A673 (cell line): Measurements from ENCODE around the gene YDJC.

Experiments
- CTCF ChIP-seq: fragments of 300-800, 200-600 bp; sonication (generic); conservative IDR thresholded peaks from 2 replicates; pipeline ENCODE4 v1.5.1; 2017; ENCODE audit warnings: low read depth, mild to moderate bottlenecking, antibody characterized with exemption, low read length, moderate library complexity, mixed read lengths
- EZH2 ChIP-seq: fragments of 200-600 bp; sonication (generic); IDR thresholded peaks from 2 replicates; pipeline ENCODE4 v1.6.1; 2017; ENCODE audit warnings: borderline replicate concordance, low read depth, mild to moderate bottlenecking, mixed read lengths, antibody characterized with exemption, low read length; ENCODE audit not compliant: poor library complexity, severe bottlenecking

- TF ChIP-seq CTCF = no peak
- TF ChIP-seq EZH2 = no peak
Observed at GRCh38 chr22:21591695-21592094, 38.1 kb downstream of the YDJC start.
